Measurements from ENCODE around the gene TNIK.
"Not testable (repeated sequence)": the region's sequence is repeated elsewhere in the genome, so short reads cannot be mapped to it uniquely, and the experiment has no call there.

Gene TNIK

GRCh38 chr3:171122240-171122639, 338.0 kb downstream of the TNIK start:
- no peak for DNase-seq (ENCODE audit: low spot score)

- DNase-seq (ENCODE audit: low spot score) = no peak
Measured at GRCh38 chr3:171121801-171122200, 338.4 kb downstream of the TNIK start.

GRCh38 chr3:171119402-171119801, 340.8 kb downstream of the TNIK start:
- DNase-seq (ENCODE audit: low spot score) = not testable (repeated sequence)

- not testable (repeated sequence) for DNase-seq (ENCODE audit: low spot score)
Measured at GRCh38 chr3:171118993-171119392, 341.2 kb downstream of the TNIK start.

GRCh38 chr3:171116824-171117395, 343.3 kb downstream of the TNIK start:
- no peak for DNase-seq (ENCODE audit: low spot score)

- no peak for DNase-seq (ENCODE audit: low spot score)
Measured at GRCh38 chr3:171116365-171116764, 343.8 kb downstream of the TNIK start.

GRCh38 chr3:171115667-171116066, 344.5 kb downstream of the TNIK start:
- DNase-seq (ENCODE audit: low spot score) = no peak

GRCh38 chr3:171113716-171114115, 346.5 kb downstream of the TNIK start:
- DNase-seq (ENCODE audit: low spot score) = no peak

GRCh38 chr3:171110715-171111114, 349.5 kb downstream of the TNIK start:
- DNase-seq (ENCODE audit: low spot score) = no peak

GRCh38 chr3:171108066-171108465, 352.1 kb downstream of the TNIK start:
- no peak for DNase-seq (ENCODE audit: low spot score)

- DNase-seq (ENCODE audit: low spot score) = no peak
Measured at GRCh38 chr3:171103185-171103584, 357.0 kb downstream of the TNIK start.

GRCh38 chr3:171101982-171102641, 358.1 kb downstream of the TNIK start:
- no peak for DNase-seq (ENCODE audit: low spot score)

- DNase-seq (ENCODE audit: low spot score) = no peak
Measured at GRCh38 chr3:171099911-171100310, 360.3 kb downstream of the TNIK start.

GRCh38 chr3:171095063-171095462, 365.1 kb downstream of the TNIK start:
- no peak for DNase-seq (ENCODE audit: low spot score)

GRCh38 chr3:171094411-171094810, 365.8 kb downstream of the TNIK start:
- no peak for DNase-seq (ENCODE audit: low spot score)

- no peak for DNase-seq (ENCODE audit: low spot score)
Measured at GRCh38 chr3:171093462-171093861, 366.7 kb downstream of the TNIK start.

- DNase-seq (ENCODE audit: low spot score) = no peak
Measured at GRCh38 chr3:171092467-171092911, 367.7 kb downstream of the TNIK start.

GRCh38 chr3:171090321-171090720, 369.9 kb downstream of the TNIK start:
- DNase-seq (ENCODE audit: low spot score) = no peak

GRCh38 chr3:171088964-171089754, 371.0 kb downstream of the TNIK start:
- no peak for DNase-seq (ENCODE audit: low spot score)

GRCh38 chr3:171088496-171088895, 371.7 kb downstream of the TNIK start:
- DNase-seq (ENCODE audit: low spot score) = no peak

GRCh38 chr3:171086914-171087313, 373.3 kb downstream of the TNIK start:
- DNase-seq (ENCODE audit: low spot score) = peak; percentile 13

- no peak for DNase-seq (ENCODE audit: low spot score)
Measured at GRCh38 chr3:171077261-171077660, 382.9 kb downstream of the TNIK start.

- DNase-seq (ENCODE audit: low spot score) = no peak
Measured at GRCh38 chr3:171072432-171072831, 387.8 kb downstream of the TNIK start.
